B cell (primary cell): Measurements from ENCODE around the gene TBC1D22A.

ENCODE experiments used
- EZH2 ChIP-seq: IDR thresholded peaks from 2 replicates; pipeline ENCODE4 v1.6.1; 2012; ENCODE audit warnings: borderline replicate concordance, low read depth, mild to moderate bottlenecking, moderate library complexity, low read length; ENCODE audit not compliant: insufficient read depth, poor library complexity, severe bottlenecking
- TF ChIP-seq, protein P1 (sequence below): fragments of 200-600 bp; IDR thresholded peaks from one replicate; pipeline ENCODE4 v1.8.0; 2022; ENCODE audit warnings: antibody characterized with exemption, mild to moderate bottlenecking

DNA sequence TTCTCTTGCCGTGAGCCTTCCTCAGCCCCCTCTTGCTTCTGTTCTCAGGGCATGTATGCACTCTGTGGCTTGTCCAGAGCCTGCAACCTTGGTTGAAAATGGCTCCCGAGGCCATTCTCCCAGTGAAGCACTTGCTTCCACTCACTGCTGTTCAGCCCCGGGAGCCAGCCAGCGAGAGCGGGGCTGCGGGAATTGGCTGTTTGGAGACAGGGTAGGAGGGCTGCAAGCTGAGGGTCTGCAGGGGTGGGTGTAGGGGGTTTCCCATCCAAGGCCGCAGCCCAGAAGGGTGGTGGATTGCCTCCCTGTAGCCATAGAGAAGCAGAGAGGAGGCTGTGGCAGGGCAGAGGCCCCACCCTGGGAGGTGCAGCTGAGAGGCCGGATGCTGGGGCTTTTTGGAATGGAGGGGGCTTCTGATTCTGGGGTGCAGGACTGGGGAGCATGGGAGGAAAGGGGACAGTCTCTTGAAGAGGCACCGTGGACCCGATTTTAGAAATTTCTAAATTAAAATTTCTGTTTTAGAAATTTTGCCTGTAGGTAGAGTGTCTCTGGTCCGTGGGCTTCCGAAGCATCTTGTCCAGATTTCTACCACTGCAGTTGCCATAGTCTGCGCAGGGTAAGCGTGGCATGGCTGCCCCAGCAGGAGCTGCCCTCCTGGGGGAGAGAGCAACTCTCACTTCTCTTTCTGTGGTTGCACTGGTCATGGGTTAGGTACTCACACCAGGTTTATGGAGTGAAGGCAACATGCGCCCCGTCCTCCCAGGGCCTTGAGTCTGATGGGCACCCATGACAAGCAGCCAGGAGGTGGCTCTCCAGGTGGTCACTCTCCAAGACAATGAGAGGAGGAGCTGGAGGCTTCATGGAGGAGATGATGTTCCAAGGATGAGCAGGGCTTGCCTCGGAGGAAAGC lies 100.2 kb downstream of the TBC1D22A start:
- TF ChIP-seq, protein P1, sequence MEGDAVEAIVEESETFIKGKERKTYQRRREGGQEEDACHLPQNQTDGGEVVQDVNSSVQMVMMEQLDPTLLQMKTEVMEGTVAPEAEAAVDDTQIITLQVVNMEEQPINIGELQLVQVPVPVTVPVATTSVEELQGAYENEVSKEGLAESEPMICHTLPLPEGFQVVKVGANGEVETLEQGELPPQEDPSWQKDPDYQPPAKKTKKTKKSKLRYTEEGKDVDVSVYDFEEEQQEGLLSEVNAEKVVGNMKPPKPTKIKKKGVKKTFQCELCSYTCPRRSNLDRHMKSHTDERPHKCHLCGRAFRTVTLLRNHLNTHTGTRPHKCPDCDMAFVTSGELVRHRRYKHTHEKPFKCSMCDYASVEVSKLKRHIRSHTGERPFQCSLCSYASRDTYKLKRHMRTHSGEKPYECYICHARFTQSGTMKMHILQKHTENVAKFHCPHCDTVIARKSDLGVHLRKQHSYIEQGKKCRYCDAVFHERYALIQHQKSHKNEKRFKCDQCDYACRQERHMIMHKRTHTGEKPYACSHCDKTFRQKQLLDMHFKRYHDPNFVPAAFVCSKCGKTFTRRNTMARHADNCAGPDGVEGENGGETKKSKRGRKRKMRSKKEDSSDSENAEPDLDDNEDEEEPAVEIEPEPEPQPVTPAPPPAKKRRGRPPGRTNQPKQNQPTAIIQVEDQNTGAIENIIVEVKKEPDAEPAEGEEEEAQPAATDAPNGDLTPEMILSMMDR, result no peak
- TF ChIP-seq EZH2, result no peak
